Retinal pigment epithelial cell (primary cell): ENCODE results near the gene BMPR1B.

Experiments
- DNase-seq: peaks from one replicate; pipeline ENCODE4 v3.0.0-alpha.2; 2010; ENCODE audit warnings: low read depth
- H3K4me3 ChIP-seq: 2 replicates; pipeline ENCODE4 v1.5.1; 2011; ENCODE audit warnings: mild to moderate bottlenecking, low read length, control low read depth, moderate library complexity
- CTCF ChIP-seq: conservative IDR thresholded peaks from 2 replicates; pipeline ENCODE4 v1.5.1; 2011; ENCODE audit warnings: low read depth, low read length, control low read depth, inconsistent platforms

The BMPR1B gene

GRCh38 chr4:95093936-95094929 is 336.5 kb downstream of the BMPR1B start:
- no peak overlapping the region for H3K4me3 ChIP-seq
- DNase-seq: no peak
- TF ChIP-seq CTCF: no peak

- no peak overlapping the region for H3K4me3 ChIP-seq
- peak; percentile 74 for TF ChIP-seq CTCF
- DNase-seq: no peak
Measured at GRCh38 chr4:95095348-95095974, 337.7 kb downstream of the BMPR1B start.

- H3K4me3 ChIP-seq: no peak overlapping the region
- no peak for DNase-seq
- TF ChIP-seq CTCF: no peak
Measured at GRCh38 chr4:95102162-95102790, 344.5 kb downstream of the BMPR1B start.

DNA sequence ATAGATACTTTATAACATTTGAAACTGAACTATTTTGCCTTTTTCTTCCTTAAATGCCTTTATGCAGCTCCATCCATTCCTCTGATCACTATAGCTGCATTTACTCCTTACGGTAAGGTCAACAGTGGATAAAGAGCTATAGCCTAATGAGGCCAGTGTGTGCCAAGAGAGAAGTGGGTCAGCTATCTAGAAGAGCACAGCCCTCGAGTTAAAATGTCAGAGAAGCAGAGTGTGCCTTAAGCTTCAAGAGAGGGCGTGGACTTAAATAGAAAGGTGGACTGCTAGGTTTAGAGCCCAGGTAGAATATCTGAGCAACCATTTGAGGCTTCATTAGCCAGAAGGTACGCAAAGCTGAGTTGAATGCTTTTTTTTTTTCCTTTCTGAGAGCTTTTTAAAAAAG is 347.4 kb downstream of the BMPR1B start:
- DNase-seq: no peak
- H3K4me3 ChIP-seq: no peak overlapping the region
- TF ChIP-seq CTCF: no peak

GRCh38 chr4:95105983-95106382 is 348.2 kb downstream of the BMPR1B start:
- DNase-seq: no peak
- H3K4me3 ChIP-seq: no peak overlapping the region
- no peak for TF ChIP-seq CTCF

GRCh38 chr4:95106408-95106928 is 348.7 kb downstream of the BMPR1B start:
- DNase-seq: no peak
- no peak for TF ChIP-seq CTCF
- H3K4me3 ChIP-seq: no peak overlapping the region
